Activated CD4-positive, alpha-beta T cell treated with anti-CD3 and anti-CD28 coated beads for 36 hours (primary cell): ENCODE results near the gene OR4D2. TPM values are rescaled to one million over a fixed set of nuclear protein-coding genes. Genes with fewer than 3 reads are reported as not detected.

Experiments
- ATAC-seq: fragments of 200-7000 bp; cut with Tn5 transposase; one replicate; pipeline ENCODE4 v1.10.0; 2021; ENCODE audit warnings: mild to moderate bottlenecking, moderate library complexity
- CTCF ChIA-PET: fragments of 350-600 bp; sonication (Branson Sonifier 250); formaldehyde crosslinking; loops from one replicate; lab custom pipeline; 2021; ENCODE audit warnings: antibody characterized with exemption; lab: Charles Lee
- POLR2A ChIA-PET: fragments of 350-600 bp; sonication (Branson Sonifier 250); formaldehyde crosslinking; loops from one replicate; lab custom pipeline; 2021; ENCODE audit warnings: antibody characterized with exemption, inconsistent platforms; lab: Charles Lee
- DNase-seq: peaks from one replicate; pipeline ENCODE4 v3.0.0-alpha.2; 2020
- H3K27ac Mint-ChIP-seq: one replicate; pipeline ENCODE4 v1.8.0; 2021; ENCODE audit warnings: mixed read lengths
- H3K27me3 Mint-ChIP-seq: one replicate; pipeline ENCODE4 v1.8.0; 2021; ENCODE audit warnings: mixed read lengths
- H3K36me3 Mint-ChIP-seq: one replicate; pipeline ENCODE4 v1.8.0; 2021; ENCODE audit warnings: low read depth, mixed read lengths
- H3K4me1 Mint-ChIP-seq: one replicate; pipeline ENCODE4 v1.8.0; 2021; ENCODE audit warnings: mixed read lengths
- H3K4me3 Mint-ChIP-seq: one replicate; pipeline ENCODE4 v1.8.0; 2021; ENCODE audit warnings: mild to moderate bottlenecking, moderate library complexity, mixed read lengths
- H3K9me3 Mint-ChIP-seq: one replicate; pipeline ENCODE4 v1.8.0; 2021; ENCODE audit warnings: low read depth, mixed read lengths
- intact Hi-C, 2 experiments: fragments of 100-400 bp; cut with DNase I in 1 of 2; cut with micrococcal nuclease in 1 of 2; formaldehyde crosslinking; loops; one replicate each; pipeline versions ENCODE4 v1.14.2 to v1.15.1; 2022 to 2024; cut with DNase I, micrococcal nuclease
- total RNA-seq, 2 experiments: library from RNA; stranded (reverse); gene quantifications; one replicate each; pipeline ENCODE4 v1.2.3, GENCODE V29; 2021

The OR4D2 gene
- total RNA-seq, 2 experiments from 2014 or later = not detected

DNA sequence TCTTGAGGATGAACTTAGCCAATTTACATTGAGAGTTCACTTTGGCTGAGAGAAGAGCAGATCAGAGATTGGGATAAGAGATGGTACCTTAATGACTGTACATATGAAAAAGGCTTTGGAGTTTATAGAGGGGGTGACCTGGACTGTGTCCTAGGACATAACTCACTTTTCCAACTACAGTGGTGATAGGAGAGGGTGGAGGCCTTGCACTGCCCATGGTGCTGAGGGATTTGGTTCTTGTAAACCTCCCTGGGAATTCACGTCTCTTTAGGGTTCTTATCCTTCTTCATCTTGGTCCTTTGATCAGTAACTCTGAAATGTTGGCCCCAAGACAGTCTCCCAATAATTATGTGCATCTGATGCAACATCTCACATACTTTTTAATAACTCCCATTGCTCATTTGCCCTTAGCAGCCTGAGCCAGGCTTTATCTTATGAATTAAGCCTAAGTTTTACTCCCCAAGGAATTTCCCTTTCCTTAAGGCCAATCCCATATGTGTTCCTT is 18.8 kb upstream of the OR4D2 start, which contains the start of gene OR4D1:
Gene OR4D1 (plus strand): TSS at position 455 of the 505 bp plus-strand sequence. CDS start 6,770 bp downstream, outside the sequence.
- Mint-ChIP-seq H3K4me1 (peaks cover 14% of the 10 kb centered on the region), H3K4me3 (no peak within 1 kb of the TSS), H3K27ac (no peak within 1 kb of the TSS), H3K27me3 (no peaks in the 10 kb centered on the region), H3K36me3 (peaks cover 9% of the 10 kb centered on the region), H3K9me3 (peaks cover 25% of the 10 kb centered on the region)
- DNase-seq = no peak
- ChIA-PET POLR2A (no interaction called here), CTCF (interaction anchor here (1.4 to 1.6 kb wide), 2 partner anchors 23 to 55 kb away, joined by 3 read pairs; no protein-coding TSS in a partner anchor)
- intact Hi-C loops = no loop called here
- no peak for ATAC-seq

GRCh38 chr17:58148609-58149008 is 18.2 kb upstream of the OR4D2 start:
- Mint-ChIP-seq H3K36me3 (peaks cover 9% of the 10 kb centered on the region), H3K27ac (no peak overlapping the region), H3K9me3 (peaks cover 25% of the 10 kb centered on the region), H3K4me3 (no peak overlapping the region), H3K4me1 (peaks cover 20% of the 10 kb centered on the region), H3K27me3 (no peaks in the 10 kb centered on the region)
- ChIA-PET POLR2A (no interaction called here), CTCF (interaction anchor here (1.6 kb wide), 1 partner anchor 24 kb away, joined by 3 read pairs; no protein-coding TSS in a partner anchor)
- DNase-seq (no peak), ATAC-seq (no peak)
- intact Hi-C loops = no loop called here

- ChIA-PET CTCF (interaction anchor here (0.7 kb wide), 2 partner anchors 9 to 50 kb away, joined by 3 read pairs; no protein-coding TSS in a partner anchor), POLR2A (no interaction called here)
- intact Hi-C loops = loop anchor here in 1 of 2 experiments (10.0 kb wide), 1 partner anchor 706 kb away; no protein-coding TSS in a partner anchor
- DNase-seq (no peak), ATAC-seq (no peak)
- Mint-ChIP-seq H3K4me1 (peaks cover 35% of the 10 kb centered on the region), H3K4me3 (no peak overlapping the region), H3K36me3 (peaks cover 2% of the 10 kb centered on the region), H3K27me3 (no peaks in the 10 kb centered on the region), H3K9me3 (peaks cover 14% of the 10 kb centered on the region), H3K27ac (no peak overlapping the region)
Measured at GRCh38 chr17:58150394-58150793, 16.4 kb upstream of the OR4D2 start.

GRCh38 chr17:58153046-58153445 is 13.7 kb upstream of the OR4D2 start:
- Mint-ChIP-seq H3K4me1 (peaks cover 53% of the 10 kb centered on the region), H3K4me3 (no peak overlapping the region), H3K9me3 (no peaks in the 10 kb centered on the region), H3K27me3 (no peaks in the 10 kb centered on the region), H3K27ac (peak overlapping the region; percentile 73), H3K36me3 (no peaks in the 10 kb centered on the region)
- DNase-seq (peak; percentile 43), ATAC-seq (peak; percentile 45)
- ChIA-PET CTCF (interaction anchor here (0.8 to 2.6 kb wide), 5 partner anchors 17 to 39 kb away, joined by 3 to 10 read pairs (median 6); no protein-coding TSS in a partner anchor), POLR2A (no interaction called here)
- intact Hi-C loops = loop anchor here in 1 of 2 experiments (10.0 kb wide), 1 partner anchor 708 kb away; no protein-coding TSS in a partner anchor

DNA sequence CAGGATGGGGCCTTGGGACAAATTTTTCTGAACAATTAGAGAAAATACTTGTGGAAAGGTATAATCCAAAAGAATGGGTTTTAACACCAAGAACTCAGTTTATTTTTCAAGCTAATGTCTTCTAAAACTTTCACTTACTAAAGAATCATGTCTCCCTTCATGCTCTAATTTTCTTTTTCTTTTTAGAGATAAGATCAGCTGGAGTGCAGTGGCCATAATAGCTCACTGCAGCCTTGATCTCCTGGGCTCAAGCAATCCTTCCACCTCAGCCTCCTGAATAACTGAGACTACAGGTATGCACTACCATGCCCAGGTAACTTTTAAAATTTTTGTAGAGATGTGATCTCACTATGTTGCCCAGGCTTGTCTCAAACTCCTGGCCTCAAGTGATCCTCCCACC is 13.1 kb upstream of the OR4D2 start:
- DNase-seq = no peak
- no peak for ATAC-seq
- H3K27me3 Mint-ChIP-seq = no peaks in the 10 kb centered on the region
- peak overlapping the region; percentile 73 for H3K27ac Mint-ChIP-seq
- POLR2A ChIA-PET = no interaction called here
- H3K4me3 Mint-ChIP-seq = no peak overlapping the region
- H3K36me3 Mint-ChIP-seq = no peaks in the 10 kb centered on the region
- no peaks in the 10 kb centered on the region for H3K9me3 Mint-ChIP-seq
- intact Hi-C loops = loop anchor here in 1 of 2 experiments (10.0 kb wide), 1 partner anchor 709 kb away; no protein-coding TSS in a partner anchor
- H3K4me1 Mint-ChIP-seq = peaks cover 53% of the 10 kb centered on the region
- CTCF ChIA-PET = interaction anchor here (0.8 to 2.6 kb wide), 6 partner anchors 17 to 46 kb away, joined by 3 to 10 read pairs (median 4); no protein-coding TSS in a partner anchor

DNA sequence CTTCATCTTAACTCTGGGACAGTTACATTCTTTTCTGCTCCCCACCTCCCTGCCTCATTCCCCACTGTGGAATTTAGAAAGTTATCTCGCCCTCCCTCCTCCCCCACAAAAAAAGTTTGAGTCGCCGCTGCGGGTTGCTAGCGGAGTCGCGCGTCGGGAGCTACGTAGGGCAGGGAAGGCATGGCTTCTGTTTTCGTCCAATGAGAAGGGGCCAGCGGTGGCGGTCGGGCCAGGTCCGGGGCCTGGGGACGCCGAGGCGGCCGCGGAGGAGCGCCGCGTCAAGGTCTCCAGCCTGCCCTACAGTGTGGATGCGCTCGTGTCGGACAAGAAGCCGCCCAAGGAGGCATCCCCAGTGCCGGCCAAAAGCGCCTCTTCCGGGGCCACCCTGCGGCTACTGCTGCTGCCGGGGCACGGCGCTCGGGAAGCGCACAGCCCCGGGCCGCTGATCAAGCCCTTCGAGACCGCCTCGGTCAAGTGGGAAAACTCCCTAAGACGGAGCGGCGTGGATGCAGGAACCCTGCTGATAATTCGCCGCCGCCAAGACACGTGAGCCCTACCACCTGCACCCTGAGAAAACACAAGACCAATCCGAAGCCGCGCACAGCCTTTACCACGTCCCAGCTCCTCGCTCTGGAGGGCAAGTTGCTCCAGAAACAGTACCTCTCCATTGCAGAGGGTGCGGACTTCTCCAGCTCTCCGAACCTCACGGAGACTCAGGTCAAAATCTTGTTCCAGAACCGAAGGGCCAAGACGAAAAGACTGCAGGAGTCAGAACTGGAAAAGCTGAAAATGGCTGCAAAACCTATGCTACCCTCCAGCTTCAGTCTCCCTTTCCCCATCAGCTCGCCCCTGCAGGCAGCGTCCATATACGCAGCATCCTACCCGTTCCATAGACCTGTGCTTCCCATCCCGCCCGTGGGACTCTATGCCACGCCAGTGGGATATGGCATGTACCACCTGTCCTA is 9.7 kb upstream of the OR4D2 start:
- no peaks in the 10 kb centered on the region for H3K9me3 Mint-ChIP-seq
- peak overlapping the region; percentile 84 for H3K27ac Mint-ChIP-seq
- H3K4me1 Mint-ChIP-seq = peaks cover 47% of the 10 kb centered on the region
- DNase-seq = peak; percentile 78
- no peaks in the 10 kb centered on the region for H3K27me3 Mint-ChIP-seq
- H3K4me3 Mint-ChIP-seq = peak overlapping the region; percentile 83
- no peaks in the 10 kb centered on the region for H3K36me3 Mint-ChIP-seq
- intact Hi-C loops = loop anchor here in 1 of 2 experiments (1.0 to 10.0 kb wide), 4 partner anchors 62 to 712 kb away; partner anchors contain the start of genes MKS1, MRPS23 and SRSF1
- ChIA-PET CTCF (interaction anchor here (0.6 to 1.3 kb wide), 9 partner anchors 11 to 771 kb away, joined by 3 to 7 read pairs (median 3); no protein-coding TSS in a partner anchor), POLR2A (interaction anchor here (0.7 kb wide), 1 partner anchor 61 kb away, joined by 7 read pairs; no protein-coding TSS in a partner anchor)
- peak; percentile 90 for ATAC-seq

- ChIA-PET CTCF (no interaction called here), POLR2A (no interaction called here)
- H3K27me3 Mint-ChIP-seq = no peaks in the 10 kb centered on the region
- H3K9me3 Mint-ChIP-seq = no peaks in the 10 kb centered on the region
- peaks cover 37% of the 10 kb centered on the region for H3K4me1 Mint-ChIP-seq
- ATAC-seq (no peak), DNase-seq (no peak)
- intact Hi-C loops = loop anchor here in 1 of 2 experiments (5.0 to 10.0 kb wide), 2 partner anchors 151 to 713 kb away; partner anchors contain the start of gene SRSF1
- H3K4me3 Mint-ChIP-seq = no peak overlapping the region
- no peaks in the 10 kb centered on the region for H3K36me3 Mint-ChIP-seq
- no peak overlapping the region for H3K27ac Mint-ChIP-seq
Measured at GRCh38 chr17:58158181-58158580, 8.6 kb upstream of the OR4D2 start.

GRCh38 chr17:58161566-58161965 is 5.2 kb upstream of the OR4D2 start:
- no peak for DNase-seq
- CTCF ChIA-PET = interaction anchor here (4.5 kb wide), 1 partner anchor 11 kb away, joined by 14 read pairs; no protein-coding TSS in a partner anchor
- Mint-ChIP-seq H3K9me3 (no peaks in the 10 kb centered on the region), H3K4me1 (peaks cover 14% of the 10 kb centered on the region), H3K36me3 (no peaks in the 10 kb centered on the region), H3K4me3 (no peak overlapping the region), H3K27me3 (no peaks in the 10 kb centered on the region), H3K27ac (no peak overlapping the region)
- intact Hi-C loops = no loop called here
- no peak for ATAC-seq
- POLR2A ChIA-PET = no interaction called here

DNA sequence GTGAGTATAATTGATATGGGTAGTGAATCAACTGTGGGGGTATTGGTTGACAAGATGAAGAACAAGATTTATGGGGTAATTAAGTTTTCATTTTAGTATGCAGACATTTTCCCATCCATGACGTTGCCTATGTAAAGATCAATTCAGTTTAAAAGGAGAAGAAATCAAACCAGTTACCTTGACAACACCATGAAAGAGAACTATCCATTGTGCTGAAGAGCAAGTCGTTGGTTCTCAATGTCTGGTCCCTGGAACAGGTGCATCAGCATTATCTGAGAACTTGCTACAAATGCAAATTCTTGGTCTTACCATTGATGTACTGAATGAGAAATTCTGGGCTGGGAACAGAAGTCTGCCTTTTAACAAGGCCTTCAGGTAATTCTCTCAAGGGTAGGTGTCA is 801 bp upstream of the OR4D2 start:
- CTCF ChIA-PET = interaction anchor here (0.6 to 1.6 kb wide), 4 partner anchors 34 to 922 kb away, joined by 3 to 6 read pairs (median 4); no protein-coding TSS in a partner anchor
- H3K9me3 Mint-ChIP-seq = no peaks in the 10 kb centered on the region
- no peaks in the 10 kb centered on the region for H3K27me3 Mint-ChIP-seq
- H3K36me3 Mint-ChIP-seq = no peaks in the 10 kb centered on the region
- DNase-seq (no peak), ATAC-seq (no peak)
- intact Hi-C loops = no loop called here
- POLR2A ChIA-PET = no interaction called here
- no peak overlapping the region for H3K27ac Mint-ChIP-seq
- H3K4me3 Mint-ChIP-seq = no peak overlapping the region
- peaks cover 32% of the 10 kb centered on the region for H3K4me1 Mint-ChIP-seq

- ATAC-seq = no peak
- no peaks in the 10 kb centered on the region for H3K9me3 Mint-ChIP-seq
- H3K36me3 Mint-ChIP-seq = no peaks in the 10 kb centered on the region
- POLR2A ChIA-PET = interaction anchor here (0.7 kb wide), 1 partner anchor 163 kb away, joined by 3 read pairs; no protein-coding TSS in a partner anchor
- intact Hi-C loops = no loop called here
- H3K27me3 Mint-ChIP-seq = no peaks in the 10 kb centered on the region
- DNase-seq = no peak
- CTCF ChIA-PET = interaction anchor here (0.7 to 2.5 kb wide), 7 partner anchors 10 to 179 kb away, joined by 3 to 10 read pairs (median 5); partner anchors contain the start of gene MKS1
- peaks cover 44% of the 10 kb centered on the region for H3K4me1 Mint-ChIP-seq
- H3K27ac Mint-ChIP-seq = peak overlapping the region; percentile 78
- no peak overlapping the region for H3K4me3 Mint-ChIP-seq
Measured at GRCh38 chr17:58170622-58171021, 3.8 kb downstream of the OR4D2 start.
